H1 (cell line): ENCODE results near the gene MOV10L1. TPM values are rescaled to one million over a fixed set of nuclear protein-coding genes. Genes with fewer than 3 reads are reported as not detected.

Experiments
- CTCF ChIA-PET: fragments of 300-600 bp; sonication (Branson Sonifier 250); formaldehyde crosslinking; loops from one replicate; lab custom pipeline; 2021; ENCODE audit not compliant: partially characterized antibody; lab: Charles Lee
- POLR2A ChIA-PET: fragments of 300-600 bp; sonication (Branson Sonifier 250); formaldehyde crosslinking; loops from one replicate; lab custom pipeline; 2021; ENCODE audit warnings: inconsistent platforms; ENCODE audit not compliant: partially characterized antibody; lab: Charles Lee
- DNase-seq, 2 experiments: peaks; one replicate each; pipeline versions ENCODE4 v3.0.0 to v3.0.0-alpha.2; 2010 to 2022; ENCODE audit warnings: low spot score in 2 of 2, low read depth in 1 of 2, mixed read lengths in 1 of 2
- FAIRE-seq: peaks from 2 replicates; lab custom pipeline; 2011; peaks lifted over from hg19 to GRCh38; lab: Jason Lieb, UNC
- H2AFZ ChIP-seq: 2 replicates; pipeline ENCODE4 v1.8.1; 2012; ENCODE audit warnings: low read length, inconsistent platforms
- H2AK5ac ChIP-seq: 2 replicates; pipeline ENCODE4 v1.6.1; 2013; ENCODE audit warnings: low read depth, low read length
- H2BK120ac ChIP-seq: replicated peaks from 2 replicates; pipeline ENCODE3; 2013; ENCODE audit warnings: low read depth, low read length, inconsistent platforms
- H2BK12ac ChIP-seq: 2 replicates; pipeline ENCODE4 v1.6.1; 2013; ENCODE audit warnings: low read depth, low read length
- H2BK15ac ChIP-seq: 2 replicates; pipeline ENCODE4 v1.6.1; 2013; ENCODE audit warnings: low read length
- H2BK20ac ChIP-seq: 2 replicates; pipeline ENCODE4 v1.6.1; 2013; ENCODE audit warnings: low read length
- H2BK5ac ChIP-seq: 2 replicates; pipeline ENCODE4 v1.6.1; 2013; ENCODE audit warnings: low read depth, low read length
- H3K14ac ChIP-seq: 2 replicates; pipeline ENCODE4 v1.6.1; 2013; ENCODE audit warnings: inconsistent platforms; ENCODE audit not compliant: insufficient read length
- H3K18ac ChIP-seq: 2 replicates; pipeline ENCODE4 v1.6.1; 2013; ENCODE audit warnings: low read length; ENCODE audit errors: extremely low read depth
- H3K23ac ChIP-seq: 2 replicates; pipeline ENCODE4 v1.6.1; 2013; ENCODE audit warnings: inconsistent platforms; ENCODE audit not compliant: insufficient read length
- H3K23me2 ChIP-seq: 2 replicates; pipeline ENCODE4 v1.6.1; 2013; ENCODE audit warnings: low read depth, low read length
- H3K27ac ChIP-seq: 2 replicates; pipeline ENCODE4 v1.6.1; 2011; ENCODE audit warnings: low read depth, low read length, inconsistent platforms
- H3K27me3 ChIP-seq, 4 experiments: replicated peaks in 1 of 4; 1 replicate in 1 of 4; 2 replicates in 3 of 4; pipeline versions ENCODE4 v1.6.1 to v1.8.1; 2011 to 2013; ENCODE audit warnings: low read length in 3 of 4, mild to moderate bottlenecking in 3 of 4, inconsistent platforms in 2 of 4, mixed read lengths in 2 of 4, moderate library complexity in 1 of 4; ENCODE audit not compliant: control insufficient read depth in 3 of 4, insufficient read depth in 3 of 4; ENCODE audit errors: extremely low read depth in 1 of 4
- H3K36me3 ChIP-seq, 4 experiments: 2 replicates each; pipeline versions ENCODE4 v1.6.1 to v1.8.1; 2011 to 2013; ENCODE audit warnings: mild to moderate bottlenecking in 4 of 4, low read length in 3 of 4, moderate library complexity in 2 of 4, control low read depth in 1 of 4, inconsistent platforms in 1 of 4; ENCODE audit not compliant: insufficient read depth in 4 of 4, control insufficient read depth in 2 of 4
- H3K4ac ChIP-seq: replicated peaks from 2 replicates; pipeline ENCODE3; 2013; ENCODE audit warnings: low read length, low read depth, mixed read lengths, inconsistent platforms; ENCODE audit not compliant: insufficient read length
- H3K4me1 ChIP-seq, 4 experiments: replicated peaks in 1 of 4; 1 replicate in 1 of 4; 2 replicates in 3 of 4; pipeline versions ENCODE4 v1.6.1 to v1.8.1; 2011 to 2013; ENCODE audit warnings: low read length in 3 of 4, inconsistent platforms in 2 of 4, mixed read lengths in 1 of 4; ENCODE audit not compliant: insufficient read depth in 4 of 4, control insufficient read depth in 3 of 4
- H3K4me2 ChIP-seq, 2 experiments: 2 replicates each; pipeline versions ENCODE4 v1.6.1 to v1.8.1; 2011 to 2013; ENCODE audit warnings: low read depth in 2 of 2, low read length in 2 of 2, control low read depth in 1 of 2, inconsistent platforms in 1 of 2, mild to moderate bottlenecking in 1 of 2; ENCODE audit not compliant: insufficient read depth in 1 of 2
- H3K4me3 ChIP-seq, 4 experiments: fragments of 200-600, 300-600 bp in 1 of 4; sonication (generic), shearing (Covaris generic), sonication (Bioruptor Twin) in 1 of 4; 2 replicates each; pipeline versions ENCODE4 v1.5.1 to v1.8.1; 2011 to 2016; ENCODE audit warnings: low read length in 4 of 4, low read depth in 3 of 4, control low read depth in 2 of 4, inconsistent platforms in 2 of 4, mild to moderate bottlenecking in 2 of 4, mixed read lengths in 1 of 4, moderate library complexity in 1 of 4; ENCODE audit not compliant: insufficient read depth in 2 of 4; ENCODE audit errors: extremely low read depth in 1 of 4
- H3K56ac ChIP-seq: replicated peaks from 2 replicates; pipeline ENCODE3; 2013; ENCODE audit warnings: low read depth, mild to moderate bottlenecking, mixed read lengths, low read length, inconsistent platforms; ENCODE audit not compliant: insufficient read length
- H3K79me1 ChIP-seq: 2 replicates; pipeline ENCODE4 v1.6.1; 2013; ENCODE audit warnings: low read depth, low read length, control low read depth
- H3K79me2 ChIP-seq, 2 experiments: 2 replicates each; pipeline versions ENCODE4 v1.6.1 to v1.8.1; 2012 to 2013; ENCODE audit warnings: low read length in 2 of 2, mild to moderate bottlenecking in 2 of 2, inconsistent platforms in 1 of 2; ENCODE audit not compliant: insufficient read depth in 2 of 2, control insufficient read depth in 1 of 2
- H3K9ac ChIP-seq, 4 experiments: replicated peaks in 1 of 4; 1 replicate in 1 of 4; 2 replicates in 3 of 4; pipeline versions ENCODE4 v1.6.1 to v1.8.1; 2011 to 2013; ENCODE audit warnings: low read depth in 3 of 4, low read length in 3 of 4, control low read depth in 2 of 4, mild to moderate bottlenecking in 2 of 4, moderate library complexity in 2 of 4, inconsistent platforms in 1 of 4; ENCODE audit errors: extremely low read depth in 1 of 4
- H3K9me3 ChIP-seq, 2 experiments: 2 replicates each; pipeline versions ENCODE4 v1.6.1 to v1.8.1; 2012 to 2013; ENCODE audit warnings: mild to moderate bottlenecking in 2 of 2, moderate library complexity in 2 of 2, control low read depth in 1 of 2, inconsistent platforms in 1 of 2, low read depth in 1 of 2, low read length in 1 of 2, mixed read lengths in 1 of 2; ENCODE audit not compliant: insufficient read depth in 2 of 2
- H4K20me1 ChIP-seq, 2 experiments: replicated peaks in 1 of 2; 2 replicates each; pipeline versions ENCODE3 to v1.8.1; 2011 to 2013; ENCODE audit warnings: inconsistent platforms in 2 of 2, low read length in 2 of 2, mild to moderate bottlenecking in 1 of 2; ENCODE audit not compliant: insufficient read depth in 2 of 2, control insufficient read depth in 1 of 2
- H4K5ac ChIP-seq: 2 replicates; pipeline ENCODE4 v1.6.1; 2013; ENCODE audit warnings: low read length, low read depth, mixed read lengths, inconsistent platforms; ENCODE audit not compliant: insufficient read length
- H4K8ac ChIP-seq: 2 replicates; pipeline ENCODE4 v1.8.0; 2013; ENCODE audit warnings: mild to moderate bottlenecking, moderate library complexity, low read length, inconsistent platforms; ENCODE audit not compliant: insufficient read depth; ENCODE audit errors: extremely low read depth
- H4K91ac ChIP-seq: replicated peaks from 2 replicates; pipeline ENCODE3; 2013; ENCODE audit warnings: low read length, mixed read lengths, inconsistent platforms; ENCODE audit not compliant: insufficient read length
- WGBS, 2 experiments: shearing (Covaris generic) in 1 of 2; methylation state at CpG; one replicate each; pipeline versions ENCODE4 v1.1.6 to v1.1.7; 2013 to 2015; ENCODE audit warnings: low lambda C conversion rate in 2 of 2, mixed read lengths in 2 of 2, inconsistent platforms in 1 of 2, low coverage in 1 of 2, missing lambda C conversion rate in 1 of 2; ENCODE audit not compliant: insufficient replicate concordance in 2 of 2, insufficient coverage in 1 of 2, insufficient read length in 1 of 2; ENCODE audit errors: extremely low coverage in 1 of 2, missing lambda C conversion rate in 1 of 2; 5-methylcytosine and 5-hydroxymethylcytosine counted together
- polyA plus RNA-seq, 7 experiments: library from polyadenylated mRNA; depleted of rRNA in 3 of 7; stranded (reverse) in 5 of 7; unstranded in 2 of 7; fragments of >200 nt in 5 of 7; fragments of 200-250 nt in 2 of 7; gene quantifications; 1 replicate in 5 of 7; 2 replicates in 1 of 7; 4 replicates in 1 of 7; pipeline versions ENCODE4 v1.2.1 to v1.2.3, GENCODE V29; 2011 to 2013; ENCODE audit warnings: missing spikeins in 2 of 7, mixed read lengths in 2 of 7
- total RNA-seq: library from RNA; stranded (reverse); fragmentation: NEBNext Ultra II Directional; extraction: Animal tissue kit (Norgen Biotek cat#: 25700); gene quantifications from 2 replicates; pipeline ENCODE4 v1.2.1, GENCODE V29; 2021
- TF ChIP-seq, protein P1 (sequence below): IDR thresholded peaks from 2 replicates; pipeline ENCODE4 v1.6.1; 2011; ENCODE audit warnings: low read depth, mild to moderate bottlenecking, low read length; ENCODE audit not compliant: insufficient read depth

MOV10L1 gene
- total and polyA plus RNA-seq, 2 of the 8 experiments (the other 6 are each of a cell fraction or from before 2014, with no cell fraction given): 0.32 TPM; not detected in 1

DNA sequence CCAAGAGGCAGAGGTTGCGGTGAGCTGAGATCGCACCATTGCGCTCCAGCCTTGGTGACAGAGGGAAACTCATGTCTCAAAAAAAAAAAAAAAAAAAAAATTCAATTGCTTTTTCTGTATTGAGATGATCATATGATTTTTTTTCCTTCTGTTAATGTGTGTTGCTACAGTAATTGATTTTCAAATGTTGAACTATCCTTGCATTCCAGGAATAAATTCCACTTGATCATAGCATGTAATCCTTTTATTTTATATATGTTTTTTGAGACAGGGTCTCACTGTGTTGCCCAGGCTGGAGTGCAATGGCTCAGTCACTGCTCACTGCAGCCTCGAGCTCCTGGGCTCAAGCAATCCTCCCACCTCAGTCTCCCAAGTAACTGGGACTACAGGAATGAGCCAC lies 33.3 kb downstream of the MOV10L1 start:
- DNase-seq: no peak
- TF ChIP-seq, protein P1, sequence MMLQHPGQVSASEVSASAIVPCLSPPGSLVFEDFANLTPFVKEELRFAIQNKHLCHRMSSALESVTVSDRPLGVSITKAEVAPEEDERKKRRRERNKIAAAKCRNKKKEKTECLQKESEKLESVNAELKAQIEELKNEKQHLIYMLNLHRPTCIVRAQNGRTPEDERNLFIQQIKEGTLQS: no peak
- TF ChIP-seq, all 59 proteins: peak for 0
- H3K9me3 ChIP-seq: no peaks in the 10 kb centered on the region
- H3K4ac ChIP-seq: no peak overlapping the region
- H4K5ac ChIP-seq: no peak overlapping the region
- no peak overlapping the region for H2AK5ac ChIP-seq
- H3K79me1 ChIP-seq: no peaks in the 10 kb centered on the region
- no peak overlapping the region for H2BK20ac ChIP-seq
- H3K36me3 ChIP-seq: no peaks in the 10 kb centered on the region
- H3K23me2 ChIP-seq: no peaks in the 10 kb centered on the region
- H4K20me1 ChIP-seq: no peaks in the 10 kb centered on the region
- H3K4me3 ChIP-seq: no peak overlapping the region
- no peak overlapping the region for H3K18ac ChIP-seq
- WGBS, 2 experiments: 96% methylated on average over 2 of the region's 4 CpGs; no CpG with 5 or more reads in 1 of the 2 experiments
- H3K9ac ChIP-seq: no peak overlapping the region
- no peak for FAIRE-seq
- no peak overlapping the region for H2BK15ac ChIP-seq
- H2AFZ ChIP-seq: no peak overlapping the region
- no peak overlapping the region for H3K27ac ChIP-seq
- POLR2A ChIA-PET: no interaction called here
- no peak overlapping the region for H3K14ac ChIP-seq
- CTCF ChIA-PET: interaction anchor here (0.6 kb wide), 1 partner anchor 14 kb away, joined by 5 read pairs; no protein-coding TSS in a partner anchor
- no peaks in the 10 kb centered on the region for H3K4me1 ChIP-seq
- H2BK120ac ChIP-seq: no peak overlapping the region
- H3K27me3 ChIP-seq: peaks cover 0 to 3% (median 1%) of the 10 kb centered on the region in 4 experiments; a peak in 3 of 7 replicates
- no peak overlapping the region for H3K56ac ChIP-seq
- no peak overlapping the region for H3K4me2 ChIP-seq
- H2BK5ac ChIP-seq: no peak overlapping the region
- no peak overlapping the region for H3K23ac ChIP-seq
- no peak overlapping the region for H4K91ac ChIP-seq
- H2BK12ac ChIP-seq: no peak overlapping the region
- H3K79me2 ChIP-seq: no peaks in the 10 kb centered on the region
- H4K8ac ChIP-seq: no peak overlapping the region
